ES-I3 (cell line): ENCODE results near the gene TSEN2.
A peak's percentile ranks its signal among the peaks of the same experiment; 100 is the strongest.
"Not testable (repeated sequence)": the region's sequence is repeated elsewhere in the genome, so short reads cannot be mapped to it uniquely, and the experiment has no call there.

Experiments used
- H3K36me3 ChIP-seq: 2 replicates; pipeline ENCODE4 v1.6.1; 2013; ENCODE audit warnings: mild to moderate bottlenecking, low read length, control low read depth, moderate library complexity; ENCODE audit not compliant: insufficient read depth
- H3K4me1 ChIP-seq: 2 replicates; pipeline ENCODE4 v1.6.1; 2013; ENCODE audit warnings: mild to moderate bottlenecking, control low read depth, low read length; ENCODE audit not compliant: insufficient read depth
- H3K9ac ChIP-seq: 2 replicates; pipeline ENCODE4 v1.6.1; 2013; ENCODE audit warnings: low read depth, mild to moderate bottlenecking, low read length, moderate library complexity
- H3K9me3 ChIP-seq: 2 replicates; pipeline ENCODE4 v1.6.1; 2013; ENCODE audit warnings: mild to moderate bottlenecking, low read length, moderate library complexity; ENCODE audit not compliant: control insufficient read depth, insufficient read depth

Gene TSEN2

GRCh38 chr3:12515631-12516030, 31.4 kb downstream of the TSEN2 start:
- H3K9ac ChIP-seq = no peak overlapping the region
- no peaks in the 10 kb centered on the region; the same call in 1 of the 2 replicates for H3K9me3 ChIP-seq
- H3K36me3 ChIP-seq = no peaks in the 10 kb centered on the region; the same call in 1 of the 2 replicates
- peaks cover 5% of the 10 kb centered on the region; the same call in 1 of the 2 replicates for H3K4me1 ChIP-seq

- H3K4me1 ChIP-seq = peaks cover 5% of the 10 kb centered on the region; the same call in 1 of the 2 replicates
- no peak overlapping the region for H3K9ac ChIP-seq
- H3K36me3 ChIP-seq = peaks cover 6% of the 10 kb centered on the region; the same call in 1 of the 2 replicates
- no peaks in the 10 kb centered on the region; the same call in 1 of the 2 replicates for H3K9me3 ChIP-seq
Measured at GRCh38 chr3:12516873-12517272, 32.6 kb downstream of the TSEN2 start.

GRCh38 chr3:12518261-12519028, 34.2 kb downstream of the TSEN2 start:
- no peaks in the 10 kb centered on the region; the same call in 1 of the 2 replicates for H3K9me3 ChIP-seq
- peaks cover 6% of the 10 kb centered on the region; the same call in 1 of the 2 replicates for H3K36me3 ChIP-seq
- peaks cover 5% of the 10 kb centered on the region; the same call in 1 of the 2 replicates for H3K4me1 ChIP-seq
- no peak overlapping the region for H3K9ac ChIP-seq

DNA sequence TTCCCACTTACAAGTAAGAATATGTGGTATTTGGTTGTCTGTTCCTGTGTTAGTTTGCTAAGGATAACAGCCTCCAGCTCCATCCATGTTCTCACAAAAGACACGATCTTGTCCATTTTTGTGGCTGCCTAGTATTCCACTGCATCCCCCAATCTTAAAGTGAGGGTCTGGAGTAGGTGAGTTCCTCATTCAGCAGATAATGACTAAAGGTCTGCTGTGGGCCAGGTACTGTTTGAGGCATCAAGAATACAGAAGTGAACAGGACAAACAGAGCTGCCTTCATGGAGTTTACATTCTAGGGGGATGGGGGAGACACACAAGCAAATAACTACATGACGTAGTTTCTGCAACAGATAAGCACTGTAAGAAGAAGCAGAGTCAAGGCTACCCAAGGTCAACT, 36.7 kb downstream of the TSEN2 start:
- Histone ChIP-seq H3K4me1 (peaks cover 5% of the 10 kb centered on the region; the same call in 1 of the 2 replicates), H3K9me3 (no peaks in the 10 kb centered on the region), H3K9ac (no peak overlapping the region), H3K36me3 (peaks cover 9% of the 10 kb centered on the region)

DNA sequence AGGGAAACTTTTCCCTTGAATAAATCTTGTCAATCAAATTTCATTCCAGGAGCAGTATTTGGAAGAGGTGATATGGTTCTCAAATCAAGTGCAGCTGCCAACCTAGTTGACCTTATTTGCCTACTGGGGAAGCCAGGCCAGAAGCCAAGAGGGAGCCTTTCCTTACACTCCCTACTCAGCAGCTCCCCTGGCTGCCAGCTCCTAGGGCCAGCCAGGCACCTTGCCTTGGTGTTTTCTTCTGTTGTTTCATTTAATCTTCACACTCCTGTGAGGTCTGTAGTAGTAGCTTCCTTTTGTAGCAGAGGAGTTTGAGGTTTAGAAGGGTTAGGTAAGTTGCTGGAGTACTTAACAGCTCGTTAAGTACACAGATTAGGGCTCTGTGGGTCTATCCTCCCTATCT, 38.4 kb downstream of the TSEN2 start:
- no peak overlapping the region for H3K9ac ChIP-seq
- H3K4me1 ChIP-seq = peaks cover 2% of the 10 kb centered on the region; the same call in 1 of the 2 replicates
- H3K36me3 ChIP-seq = peaks cover 9% of the 10 kb centered on the region
- no peaks in the 10 kb centered on the region for H3K9me3 ChIP-seq

GRCh38 chr3:12527757-12528143, 43.5 kb downstream of the TSEN2 start:
- H3K36me3 ChIP-seq = peaks cover 3% of the 10 kb centered on the region
- no peaks in the 10 kb centered on the region for H3K4me1 ChIP-seq
- no peak overlapping the region for H3K9ac ChIP-seq
- H3K9me3 ChIP-seq = no peaks in the 10 kb centered on the region

GRCh38 chr3:12532182-12532581, 47.9 kb downstream of the TSEN2 start:
- no peaks in the 10 kb centered on the region; the same call in none of the 2 replicates for H3K36me3 ChIP-seq
- no peaks in the 10 kb centered on the region for H3K4me1 ChIP-seq
- no peaks in the 10 kb centered on the region for H3K9me3 ChIP-seq
- no peak overlapping the region for H3K9ac ChIP-seq

DNA sequence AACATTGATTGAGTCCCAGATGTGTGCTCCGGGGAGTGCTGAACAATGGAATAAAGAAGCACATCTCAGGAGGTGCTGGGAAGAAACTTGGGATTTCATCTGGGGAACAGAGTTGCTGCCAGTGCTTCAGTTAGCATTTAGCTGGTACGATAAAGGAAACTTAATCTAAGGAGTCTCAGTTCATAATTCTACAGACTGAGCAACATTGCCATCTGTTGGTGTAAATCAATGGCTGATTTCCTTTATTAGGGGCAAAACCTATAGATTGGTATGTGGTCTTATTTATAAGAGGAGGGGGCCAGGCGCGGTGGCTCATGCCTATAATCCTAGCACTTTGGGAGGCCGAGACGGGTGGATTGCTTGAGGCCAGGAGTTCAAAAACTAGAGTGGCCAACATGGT, 52.1 kb downstream of the TSEN2 start:
- no peaks in the 10 kb centered on the region for H3K9me3 ChIP-seq
- H3K4me1 ChIP-seq = peaks cover 9% of the 10 kb centered on the region; the same call in 1 of the 2 replicates
- no peak overlapping the region for H3K9ac ChIP-seq
- peaks cover 3% of the 10 kb centered on the region for H3K36me3 ChIP-seq

DNA sequence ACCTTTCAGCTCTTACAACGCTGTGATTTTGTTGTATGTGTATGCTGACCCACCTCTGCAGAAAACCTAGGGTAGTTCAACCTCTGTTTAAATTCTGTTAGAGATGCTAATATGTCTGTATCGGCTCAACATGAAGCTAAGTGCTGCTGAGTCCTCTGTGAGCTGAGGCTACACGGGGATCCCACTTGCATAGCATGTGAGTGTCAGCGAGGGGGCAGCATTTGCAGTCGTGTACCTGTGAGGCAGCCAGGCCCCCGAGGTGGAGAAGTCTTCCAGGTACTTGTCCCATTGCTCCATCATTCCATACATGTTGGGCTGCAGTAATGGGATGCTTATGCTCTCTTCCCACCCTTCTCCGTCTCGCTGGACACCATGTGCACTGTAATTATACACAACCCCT, 57.3 kb downstream of the TSEN2 start:
- H3K4me1 ChIP-seq = peaks cover 19% of the 10 kb centered on the region
- H3K9ac ChIP-seq = no peak overlapping the region
- H3K36me3 ChIP-seq = 0 out of 2 replicates have a peak, but pooled peaks cover 3% of the 10 kb centered on the region
- no peaks in the 10 kb centered on the region for H3K9me3 ChIP-seq

DNA sequence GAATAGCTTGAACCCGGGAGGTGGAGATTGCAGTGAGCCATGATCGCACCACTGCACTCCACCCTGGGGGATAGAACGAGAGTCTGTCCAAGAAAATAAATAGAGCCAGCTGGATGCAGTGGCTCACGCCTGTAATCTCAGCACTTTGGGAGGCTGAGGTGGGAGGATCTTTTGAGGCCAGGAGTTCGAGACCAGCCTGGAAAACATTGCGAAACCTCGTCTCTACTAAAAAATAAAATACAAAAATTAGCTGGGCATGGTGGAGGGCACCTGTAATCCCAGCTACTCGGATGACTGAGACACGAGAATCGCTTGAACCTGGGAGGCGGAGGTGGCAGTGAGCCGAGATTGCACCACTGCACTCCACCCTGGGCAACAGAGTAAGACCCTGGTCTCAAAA, 59.2 kb downstream of the TSEN2 start:
- H3K4me1 ChIP-seq = peaks cover 12% of the 10 kb centered on the region
- not testable (repeated sequence) for H3K9me3 ChIP-seq, H3K36me3 ChIP-seq, H3K9ac ChIP-seq

- 0 out of 2 replicates have a peak, but pooled peaks cover 3% of the 10 kb centered on the region for H3K36me3 ChIP-seq
- H3K4me1 ChIP-seq = peaks cover 10% of the 10 kb centered on the region; the same call in 1 of the 2 replicates
- no peak overlapping the region for H3K9ac ChIP-seq
- H3K9me3 ChIP-seq = no peaks in the 10 kb centered on the region
Measured at GRCh38 chr3:12544652-12545472, 60.6 kb downstream of the TSEN2 start.

- Histone ChIP-seq H3K9me3 (no peaks in the 10 kb centered on the region), H3K4me1 (peaks cover 10% of the 10 kb centered on the region; the same call in 1 of the 2 replicates), H3K36me3 (no peaks in the 10 kb centered on the region), H3K9ac (no peak within 1 kb of the TSS)
Measured at GRCh38 chr3:12545473-12545791, 61.2 kb downstream of the TSEN2 start, which contains the start of gene MKRN2OS. MKRN2OS (minus strand) TSS chr3:12545499; CDS start chr3:12545464, 35 bp downstream.

- Histone ChIP-seq H3K9me3 (no peaks in the 10 kb centered on the region), H3K4me1 (0 out of 2 replicates have a peak, but pooled peaks cover 6% of the 10 kb centered on the region), H3K9ac (no peak overlapping the region), H3K36me3 (no peaks in the 10 kb centered on the region)
Measured at GRCh38 chr3:12549971-12550760, 65.9 kb downstream of the TSEN2 start.

DNA sequence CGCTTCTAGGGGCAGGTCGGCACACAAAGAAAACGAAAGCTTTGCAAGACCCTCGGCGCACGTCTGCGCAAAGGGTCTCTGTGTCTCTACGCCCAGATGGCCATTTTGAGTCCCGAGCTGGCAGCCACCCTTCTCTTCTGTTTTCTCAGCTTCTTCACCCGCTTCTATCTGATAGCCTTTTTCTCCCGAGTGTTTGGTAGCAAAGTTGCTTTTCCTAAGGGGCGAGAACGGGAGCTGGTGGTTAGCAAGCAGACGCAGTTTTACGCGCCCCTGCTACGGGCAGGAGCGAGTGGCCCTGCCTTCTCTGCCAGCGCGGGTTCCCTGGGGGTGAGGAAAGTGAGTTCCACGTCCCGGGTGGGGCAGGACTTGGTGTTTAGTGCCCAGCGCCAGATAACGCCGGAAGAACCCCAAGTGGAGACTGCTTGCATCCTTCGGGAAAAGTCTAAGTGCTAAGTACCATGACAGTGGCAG, 69.7 kb downstream of the TSEN2 start:
- Histone ChIP-seq H3K9me3 (no peaks in the 10 kb centered on the region), H3K36me3 (no peaks in the 10 kb centered on the region), H3K9ac (peak overlapping the region; percentile 64), H3K4me1 (peaks cover 7% of the 10 kb centered on the region)
